ENCODE results near the gene CFB.
"Not testable (repeated sequence)": the region's sequence is repeated elsewhere in the genome, so short reads cannot be mapped to it uniquely, and the experiment has no call there.

- not testable (repeated sequence) for TF ChIP-seq CTCF (conservative IDR thresholded peaks at IDR 0.05; ENCODE audit: low read depth, low read length); EZH2 (IDR thresholded peaks at IDR 0.05; ENCODE audit: low read length, unreplicated experiment)
Observed at GRCh38 chr6:31989363-31989762, 43.5 kb downstream of the CFB start.
